ENCODE data around the gene TNNC2. TPM values are rescaled to one million over a fixed set of nuclear protein-coding genes. Genes with fewer than 3 reads are reported as not detected.

TNNC2 gene
- total and polyA plus RNA-seq, 9 of the 15 experiments (the other 6 are each of a cell fraction or from before 2014, with no cell fraction given), result not detected

DNA sequence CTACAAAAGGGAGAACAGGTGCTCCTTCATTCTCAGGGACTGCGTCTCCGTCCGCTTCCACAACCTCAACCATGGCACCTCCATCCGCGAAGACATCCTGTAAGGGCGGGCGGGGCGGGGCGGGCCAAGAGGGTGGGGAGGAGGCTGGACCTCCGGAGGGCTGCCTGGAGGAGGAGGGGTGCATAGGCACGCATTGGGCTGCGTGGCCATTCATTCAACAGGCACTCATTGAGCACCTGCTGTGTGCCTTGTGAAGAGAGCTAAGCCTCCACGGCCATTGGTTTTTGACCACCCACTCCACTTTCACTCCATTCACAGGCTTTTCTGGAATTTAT is 30.7 kb upstream of the TNNC2 start (continued):
- TF ChIP-seq ZNF639 (CRISPR knock-in tag; conservative IDR thresholded peaks at IDR 0.05 in 1 of 2, IDR thresholded peaks at IDR 0.05 in 1 of 2), result 0 out of 4 replicates have a peak, but pooled peaks of 1 of the 2 experiments have one; percentile 35
- TF ChIP-seq, protein P1, sequence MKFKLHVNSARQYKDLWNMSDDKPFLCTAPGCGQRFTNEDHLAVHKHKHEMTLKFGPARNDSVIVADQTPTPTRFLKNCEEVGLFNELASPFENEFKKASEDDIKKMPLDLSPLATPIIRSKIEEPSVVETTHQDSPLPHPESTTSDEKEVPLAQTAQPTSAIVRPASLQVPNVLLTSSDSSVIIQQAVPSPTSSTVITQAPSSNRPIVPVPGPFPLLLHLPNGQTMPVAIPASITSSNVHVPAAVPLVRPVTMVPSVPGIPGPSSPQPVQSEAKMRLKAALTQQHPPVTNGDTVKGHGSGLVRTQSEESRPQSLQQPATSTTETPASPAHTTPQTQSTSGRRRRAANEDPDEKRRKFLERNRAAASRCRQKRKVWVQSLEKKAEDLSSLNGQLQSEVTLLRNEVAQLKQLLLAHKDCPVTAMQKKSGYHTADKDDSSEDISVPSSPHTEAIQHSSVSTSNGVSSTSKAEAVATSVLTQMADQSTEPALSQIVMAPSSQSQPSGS (CRISPR knock-in tag; IDR thresholded peaks at IDR 0.05), result no peak
- TF ChIP-seq, protein P2, sequence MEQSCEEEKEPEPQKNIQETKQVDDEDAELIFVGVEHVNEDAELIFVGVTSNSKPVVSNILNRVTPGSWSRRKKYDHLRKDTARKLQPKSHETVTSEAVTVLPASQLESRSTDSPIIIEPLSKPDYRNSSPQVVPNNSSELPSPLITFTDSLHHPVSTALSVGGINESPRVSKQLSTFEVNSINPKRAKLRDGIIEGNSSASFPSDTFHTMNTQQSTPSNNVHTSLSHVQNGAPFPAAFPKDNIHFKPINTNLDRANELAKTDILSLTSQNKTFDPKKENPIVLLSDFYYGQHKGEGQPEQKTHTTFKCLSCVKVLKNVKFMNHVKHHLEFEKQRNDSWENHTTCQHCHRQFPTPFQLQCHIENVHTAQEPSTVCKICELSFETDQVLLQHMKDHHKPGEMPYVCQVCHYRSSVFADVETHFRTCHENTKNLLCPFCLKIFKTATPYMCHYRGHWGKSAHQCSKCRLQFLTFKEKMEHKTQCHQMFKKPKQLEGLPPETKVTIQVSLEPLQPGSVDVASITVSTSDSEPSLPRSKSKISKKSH (CRISPR knock-in tag; IDR thresholded peaks at IDR 0.05), result no peak
- TF ChIP-seq ZNF436 (CRISPR knock-in tag; IDR thresholded peaks at IDR 0.05), result peak; percentile 95
- no peak for TF ChIP-seq CHD4 (IDR thresholded peaks at IDR 0.05; ENCODE audit: insufficient read depth, insufficient replicate concordance, low read depth, low read length, poor library complexity, severe bottlenecking)
- TF ChIP-seq NUFIP1 (IDR thresholded peaks at IDR 0.05; ENCODE audit: partially characterized antibody), result no peak
- peak; percentile 60 for TF ChIP-seq RBM25 (IDR thresholded peaks at IDR 0.05; ENCODE audit: low read depth, low read length, severe bottlenecking)
- no peak for TF ChIP-seq FOXJ2 (tag; IDR thresholded peaks at IDR 0.05)
- TF ChIP-seq CAMTA2 (CRISPR knock-in tag; conservative IDR thresholded peaks at IDR 0.05), result no peak
- no peak for TF ChIP-seq MAFG (tag; conservative IDR thresholded peaks at IDR 0.05)
- peak in 1 of 3 experiments; percentile 4 for TF ChIP-seq YY1 (IDR thresholded peaks at IDR 0.05; ENCODE audit: borderline replicate concordance in 1 of 3, control insufficient read depth in 1 of 3, extremely low read depth in 1 of 3, insufficient read depth in 3 of 3, insufficient read length in 1 of 3, insufficient replicate concordance in 2 of 3, low read depth in 1 of 3, low read length in 2 of 3)
- no peak for TF ChIP-seq TCF15 (CRISPR knock-in tag; IDR thresholded peaks at IDR 0.05)
- TF ChIP-seq, protein P3, sequence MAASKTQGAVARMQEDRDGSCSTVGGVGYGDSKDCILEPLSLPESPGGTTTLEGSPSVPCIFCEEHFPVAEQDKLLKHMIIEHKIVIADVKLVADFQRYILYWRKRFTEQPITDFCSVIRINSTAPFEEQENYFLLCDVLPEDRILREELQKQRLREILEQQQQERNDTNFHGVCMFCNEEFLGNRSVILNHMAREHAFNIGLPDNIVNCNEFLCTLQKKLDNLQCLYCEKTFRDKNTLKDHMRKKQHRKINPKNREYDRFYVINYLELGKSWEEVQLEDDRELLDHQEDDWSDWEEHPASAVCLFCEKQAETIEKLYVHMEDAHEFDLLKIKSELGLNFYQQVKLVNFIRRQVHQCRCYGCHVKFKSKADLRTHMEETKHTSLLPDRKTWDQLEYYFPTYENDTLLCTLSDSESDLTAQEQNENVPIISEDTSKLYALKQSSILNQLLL (CRISPR knock-in tag; IDR thresholded peaks at IDR 0.05; ENCODE audit: borderline replicate concordance), result no peak
- TF ChIP-seq, protein P4, sequence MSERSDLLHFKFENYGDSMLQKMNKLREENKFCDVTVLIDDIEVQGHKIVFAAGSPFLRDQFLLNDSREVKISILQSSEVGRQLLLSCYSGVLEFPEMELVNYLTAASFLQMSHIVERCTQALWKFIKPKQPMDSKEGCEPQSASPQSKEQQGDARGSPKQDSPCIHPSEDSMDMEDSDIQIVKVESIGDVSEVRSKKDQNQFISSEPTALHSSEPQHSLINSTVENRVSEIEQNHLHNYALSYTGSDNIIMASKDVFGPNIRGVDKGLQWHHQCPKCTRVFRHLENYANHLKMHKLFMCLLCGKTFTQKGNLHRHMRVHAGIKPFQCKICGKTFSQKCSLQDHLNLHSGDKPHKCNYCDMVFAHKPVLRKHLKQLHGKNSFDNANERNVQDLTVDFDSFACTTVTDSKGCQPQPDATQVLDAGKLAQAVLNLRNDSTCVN (CRISPR knock-in tag; IDR thresholded peaks at IDR 0.05), result no peak
- TF ChIP-seq, protein P5, sequence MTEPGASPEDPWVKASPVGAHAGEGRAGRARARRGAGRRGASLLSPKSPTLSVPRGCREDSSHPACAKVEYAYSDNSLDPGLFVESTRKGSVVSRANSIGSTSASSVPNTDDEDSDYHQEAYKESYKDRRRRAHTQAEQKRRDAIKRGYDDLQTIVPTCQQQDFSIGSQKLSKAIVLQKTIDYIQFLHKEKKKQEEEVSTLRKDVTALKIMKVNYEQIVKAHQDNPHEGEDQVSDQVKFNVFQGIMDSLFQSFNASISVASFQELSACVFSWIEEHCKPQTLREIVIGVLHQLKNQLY (CRISPR knock-in tag; conservative IDR thresholded peaks at IDR 0.05), result no peak
- TF ChIP-seq HSF4 (CRISPR knock-in tag; IDR thresholded peaks at IDR 0.05; ENCODE audit: borderline replicate concordance), result no peak
- no peak for TF ChIP-seq ZNF224 (CRISPR knock-in tag; IDR thresholded peaks at IDR 0.05)

All from K562 (cell line).